Measurements from ENCODE around the gene SRSF2. TPM values are rescaled to one million over a fixed set of nuclear protein-coding genes. Genes with fewer than 3 reads are reported as not detected.

Gene SRSF2
- total and polyA plus RNA-seq, 3 donors from 2014 or later, result 196 to 461 (median 365) TPM

GRCh38 chr17:76709077-76709950, 27.8 kb downstream of the SRSF2 start:
- Histone ChIP-seq H3K27me3 (no peaks in the 10 kb centered on the region), H3K4me1 (peaks cover 34% of the 10 kb centered on the region), H3K9me3 (no peaks in the 10 kb centered on the region), H3K36me3 (ENCODE audit: low read depth, missing control alignments) (no peaks in the 10 kb centered on the region), H3K4me3 (peak overlapping the region; percentile 77 to 85), H3K27ac (peak overlapping the region; percentile 93 to 96)
- WGBS, 2 donors, result 2 to 13% methylated on average over 22 to 29 of the region's 29 CpGs
- TF ChIP-seq POLR2A (IDR thresholded peaks at IDR 0.05) (no peak), CTCF (IDR thresholded peaks at IDR 0.05) (no peak)
- intact Hi-C loops (cut with DNase I; ENCODE audit: low total_unique reads), result loop anchor here (10.0 kb wide), 1 partner anchor 185 kb away; no protein-coding TSS in a partner anchor
- peak; percentile 94 for DNase-seq

- Histone ChIP-seq H3K4me1 (peaks cover 41% of the 10 kb centered on the region), H3K27me3 (no peaks in the 10 kb centered on the region), H3K4me3 (peak overlapping the region in 1 of 2 donors; percentile 85), H3K27ac (peak overlapping the region; percentile 93 to 96), H3K36me3 (ENCODE audit: low read depth, missing control alignments) (no peaks in the 10 kb centered on the region), H3K9me3 (no peaks in the 10 kb centered on the region)
- TF ChIP-seq CTCF (IDR thresholded peaks at IDR 0.05), result peak in 1 of 3 experiments; percentile 37
- no peak for TF ChIP-seq POLR2A (IDR thresholded peaks at IDR 0.05)
- intact Hi-C loops (cut with DNase I; ENCODE audit: low total_unique reads), result loop anchor here (10.0 kb wide), 1 partner anchor 183 kb away; no protein-coding TSS in a partner anchor
- 18 to 27% methylated on average over 12 to 14 of the region's 14 CpGs for WGBS, 2 donors
- DNase-seq, result peak; percentile 67
Observed at GRCh38 chr17:76707985-76708807, 28.9 kb downstream of the SRSF2 start.

- H3K9me3 ChIP-seq, result no peaks in the 10 kb centered on the region
- DNase-seq, result no peak
- no peak overlapping the region for H3K4me3 ChIP-seq
- peaks cover 53% of the 10 kb centered on the region for H3K4me1 ChIP-seq
- no peaks in the 10 kb centered on the region for H3K27me3 ChIP-seq
- 74 to 84% methylated on average over 3 of the region's 3 CpGs for WGBS, 2 donors
- H3K27ac ChIP-seq, result peak overlapping the region in 1 of 2 donors; percentile 51
- intact Hi-C loops (cut with DNase I; ENCODE audit: low total_unique reads), result loop anchor here (10.0 kb wide), 1 partner anchor 182 kb away; no protein-coding TSS in a partner anchor
- TF ChIP-seq CTCF (IDR thresholded peaks at IDR 0.05), result no peak
- TF ChIP-seq POLR2A (IDR thresholded peaks at IDR 0.05), result no peak
- no peaks in the 10 kb centered on the region for H3K36me3 ChIP-seq (ENCODE audit: low read depth, missing control alignments)
Observed at GRCh38 chr17:76706817-76707216, 30.3 kb downstream of the SRSF2 start.

GRCh38 chr17:76704805-76705204, 32.3 kb downstream of the SRSF2 start:
- TF ChIP-seq POLR2A (IDR thresholded peaks at IDR 0.05), result no peak
- no peak for TF ChIP-seq CTCF (IDR thresholded peaks at IDR 0.05)
- WGBS, 2 donors, result 30 to 53% methylated on average over 4 of the region's 4 CpGs
- Histone ChIP-seq H3K4me3 (no peak overlapping the region), H3K4me1 (peaks cover 64% of the 10 kb centered on the region), H3K27me3 (no peaks in the 10 kb centered on the region), H3K9me3 (no peaks in the 10 kb centered on the region), H3K36me3 (ENCODE audit: low read depth, missing control alignments) (no peaks in the 10 kb centered on the region), H3K27ac (peak overlapping the region in 1 of 2 donors; percentile 56)
- intact Hi-C loops (cut with DNase I; ENCODE audit: low total_unique reads), result loop anchor here (10.0 kb wide), 1 partner anchor 180 kb away; no protein-coding TSS in a partner anchor
- no peak for DNase-seq

All from testis (tissue), 3 donors.